IMR-90 (cell line): ENCODE data around the gene NRIP1. TPM values are rescaled to one million over a fixed set of nuclear protein-coding genes. Genes with fewer than 3 reads are reported as not detected.

ENCODE experiments used
- ATAC-seq: fragments of 200-7000 bp; cut with Tn5 transposase; 2 replicates; pipeline ENCODE4 v1.9.1; 2020; ENCODE audit warnings: low read depth, mild to moderate bottlenecking, moderate library complexity
- BruUV-seq: library from RNA; stranded (reverse); fragments of 400-500 nt; replicated peaks from 2 replicates; lab custom pipeline; 2021; lab: Mats Ljungman, UMichigan
- CTCF ChIA-PET: fragments of 300-600 bp; formaldehyde crosslinking; extraction: SDS; loops from one replicate; lab custom pipeline; 2021; ENCODE audit warnings: antibody characterized with exemption; lab: Yijun Ruan, JAX
- POLR2A ChIA-PET: fragments of 300-600 bp; sonication (Branson Sonifier 250); formaldehyde crosslinking; loops from one replicate; lab custom pipeline; 2022; ENCODE audit warnings: antibody characterized with exemption; ENCODE audit not compliant: unreplicated experiment; lab: Charles Lee
- DNase-seq: peaks from one replicate; pipeline ENCODE4 v3.0.0; 2013
- H2AFZ ChIP-seq: replicated peaks from 2 replicates; pipeline ENCODE3; 2013; ENCODE audit warnings: low read length, mild to moderate bottlenecking; ENCODE audit not compliant: poor library complexity
- H2AK5ac ChIP-seq: 2 replicates; pipeline ENCODE4 v1.6.1; 2013; ENCODE audit warnings: low read depth, low read length, inconsistent platforms
- H2AK9ac ChIP-seq: replicated peaks from 2 replicates; pipeline ENCODE3; 2013; ENCODE audit warnings: mild to moderate bottlenecking, low read depth, low read length, moderate library complexity; ENCODE audit not compliant: poor library complexity
- H2BK120ac ChIP-seq: 2 replicates; pipeline ENCODE4 v1.6.1; 2013; ENCODE audit warnings: low read depth, low read length, inconsistent platforms
- H2BK15ac ChIP-seq: 3 replicates; pipeline ENCODE4 v1.6.1; 2013; ENCODE audit warnings: low read depth, low read length, inconsistent platforms
- H2BK20ac ChIP-seq: 2 replicates; pipeline ENCODE4 v1.6.1; 2013; ENCODE audit warnings: low read depth, mild to moderate bottlenecking, inconsistent platforms, low read length, moderate library complexity
- H2BK5ac ChIP-seq: 2 replicates; pipeline ENCODE4 v1.6.1; 2013; ENCODE audit warnings: mild to moderate bottlenecking, low read depth, low read length, inconsistent platforms; ENCODE audit not compliant: poor library complexity, severe bottlenecking
- H3K14ac ChIP-seq: replicated peaks from 2 replicates; pipeline ENCODE4 v1.6.1; 2013; ENCODE audit warnings: low read depth, low read length, inconsistent platforms
- H3K18ac ChIP-seq: 2 replicates; pipeline ENCODE4 v1.6.1; 2013; ENCODE audit warnings: low read depth, low read length, control low read depth
- H3K23ac ChIP-seq: 2 replicates; pipeline ENCODE4 v1.6.1; 2013; ENCODE audit warnings: low read depth, low read length, inconsistent platforms
- H3K27ac ChIP-seq: 2 replicates; pipeline ENCODE4 v1.5.1; 2013; ENCODE audit warnings: mild to moderate bottlenecking, control low read depth, low read length; ENCODE audit not compliant: insufficient read depth
- H3K27me3 ChIP-seq: 2 replicates; pipeline ENCODE4 v1.6.1; 2013; ENCODE audit warnings: low read length; ENCODE audit not compliant: control insufficient read depth, insufficient read depth
- H3K36me3 ChIP-seq: 2 replicates; pipeline ENCODE4 v1.6.1; 2013; ENCODE audit warnings: low read length, mixed read lengths; ENCODE audit not compliant: control insufficient read depth, insufficient read depth
- H3K4ac ChIP-seq: 2 replicates; pipeline ENCODE4 v1.6.1; 2013; ENCODE audit warnings: low read depth, low read length, inconsistent platforms
- H3K4me1 ChIP-seq: 2 replicates; pipeline ENCODE4 v1.6.1; 2013; ENCODE audit warnings: low read length, mixed read lengths; ENCODE audit not compliant: control insufficient read depth, insufficient read depth
- H3K4me2 ChIP-seq: 2 replicates; pipeline ENCODE4 v1.6.1; 2013; ENCODE audit warnings: low read depth, mild to moderate bottlenecking, control low read depth, low read length, moderate library complexity
- H3K4me3 ChIP-seq: 2 replicates; pipeline ENCODE4 v1.5.1; 2013; ENCODE audit warnings: low read depth, mild to moderate bottlenecking, control low read depth, low read length, moderate library complexity; ENCODE audit not compliant: insufficient read depth
- H3K56ac ChIP-seq: 2 replicates; pipeline ENCODE4 v1.6.1; 2013; ENCODE audit warnings: low read length, inconsistent platforms; ENCODE audit not compliant: insufficient read depth; ENCODE audit errors: extremely low read depth
- H3K79me1 ChIP-seq, 2 experiments: 2 replicates each; pipeline ENCODE4 v1.6.1; 2013; ENCODE audit warnings: low read length in 2 of 2, inconsistent platforms in 1 of 2, low read depth in 1 of 2
- H3K9ac ChIP-seq: 2 replicates; pipeline ENCODE4 v1.6.1; 2013; ENCODE audit warnings: low read depth, low read length, control low read depth
- H3K9me1 ChIP-seq: 2 replicates; pipeline ENCODE4 v1.6.1; 2013; ENCODE audit warnings: low read length, inconsistent platforms; ENCODE audit not compliant: insufficient read depth
- H3K9me3 ChIP-seq: 2 replicates; pipeline ENCODE4 v1.6.1; 2013; ENCODE audit warnings: low read length; ENCODE audit not compliant: control insufficient read depth, insufficient read depth
- H4K20me1 ChIP-seq: 2 replicates; pipeline ENCODE4 v1.6.1; 2013; ENCODE audit warnings: low read length, inconsistent platforms; ENCODE audit not compliant: insufficient read depth
- H4K5ac ChIP-seq: 2 replicates; pipeline ENCODE4 v1.6.1; 2013; ENCODE audit warnings: mild to moderate bottlenecking, low read depth, low read length, control low read depth
- H4K8ac ChIP-seq, 2 experiments: 2 replicates each; pipeline ENCODE4 v1.6.1; 2013; ENCODE audit warnings: low read depth in 2 of 2, low read length in 2 of 2, control low read depth in 1 of 2, inconsistent platforms in 1 of 2
- H4K91ac ChIP-seq: 2 replicates; pipeline ENCODE4 v1.6.1; 2013; ENCODE audit warnings: low read depth, low read length, inconsistent platforms; ENCODE audit not compliant: insufficient read depth
- BHLHE40 ChIP-seq: fragments of 150-350 bp; IDR thresholded peaks from 2 replicates; pipeline ENCODE4 v1.6.1; 2016; ENCODE audit warnings: mild to moderate bottlenecking, low read depth, low read length
- CEBPB ChIP-seq: IDR thresholded peaks from 2 replicates; pipeline ENCODE4 v1.6.1; 2012; ENCODE audit warnings: low read depth, low read length, improper control_type of control experiment
- CHD1 ChIP-seq: IDR thresholded peaks from 2 replicates; pipeline ENCODE4 v1.6.1; 2012; ENCODE audit warnings: low read depth, low read length, improper control_type of control experiment
- CTCF ChIP-seq: conservative IDR thresholded peaks from 2 replicates; pipeline ENCODE4 v1.5.1; 2012; ENCODE audit warnings: mild to moderate bottlenecking, low read depth, low read length, improper control_type of control experiment
- MAFK ChIP-seq: IDR thresholded peaks from 2 replicates; pipeline ENCODE4 v1.6.1; 2012; ENCODE audit warnings: low read depth, low read length, improper control_type of control experiment
- MAZ ChIP-seq: IDR thresholded peaks from 2 replicates; pipeline ENCODE4 v1.6.1; 2012; ENCODE audit warnings: low read depth, mild to moderate bottlenecking, low read length, improper control_type of control experiment, moderate library complexity, borderline replicate concordance
- MXI1 ChIP-seq: IDR thresholded peaks from 2 replicates; pipeline ENCODE4 v1.6.1; 2012; ENCODE audit warnings: low read depth, mild to moderate bottlenecking, low read length, moderate library complexity, borderline replicate concordance
- POLR2A ChIP-seq: IDR thresholded peaks from 2 replicates; pipeline ENCODE4 v1.6.1; 2012; ENCODE audit warnings: mild to moderate bottlenecking, low read depth, low read length
- RAD21 ChIP-seq: IDR thresholded peaks from 2 replicates; pipeline ENCODE4 v1.6.1; 2012; ENCODE audit warnings: low read length, improper control_type of control experiment
- SMC3 ChIP-seq: fragments of 150-350 bp; IDR thresholded peaks from 2 replicates; pipeline ENCODE4 v1.6.1; 2016; ENCODE audit warnings: low read depth, mild to moderate bottlenecking, antibody characterized with exemption, low read length, moderate library complexity
- WGBS, 2 experiments: methylation state at CpG; one replicate each; pipeline versions ENCODE4 v1.1.5 to v1.1.7; 2013; ENCODE audit warnings: missing lambda C conversion rate in 2 of 2; ENCODE audit not compliant: insufficient read length in 1 of 2; ENCODE audit errors: extremely low coverage in 2 of 2; 5-methylcytosine and 5-hydroxymethylcytosine counted together
- dilution Hi-C: fragments of 300-500 bp; cut with HindIII; formaldehyde crosslinking; loops from one replicate; pipeline ENCODE4 v1.14.3; 2018; ENCODE audit warnings: low sequenced_read_pairs; ENCODE audit not compliant: unreplicated experiment
- in situ Hi-C: fragments of 300-500 bp; cut with MboI; formaldehyde crosslinking; loops from 3 replicates; pipeline ENCODE4 v1.14.3; 2019; ENCODE audit warnings: low sequenced_read_pairs, inconsistent platforms, mixed read lengths
- intact Hi-C: fragments of 100-400 bp; cut with micrococcal nuclease; formaldehyde crosslinking; loops from 2 replicates; pipeline ENCODE4 v1.10.0; 2022
- polyA plus RNA-seq, 3 experiments: library from polyadenylated mRNA; depleted of rRNA; stranded (reverse); fragments of >200 nt; gene quantifications; 2 replicates each; pipeline ENCODE4 v1.2.3, GENCODE V29; 2012; ENCODE audit warnings: low replicate concordance in 1 of 3
- total RNA-seq: library from RNA; depleted of rRNA; stranded (reverse); fragments of >200 nt; gene quantifications from 2 replicates; pipeline ENCODE4 v1.2.3, GENCODE V29; 2012

NRIP1 gene
- total and polyA plus RNA-seq, 2 of the 4 experiments (the other 2 are of a cell fraction), result 9.6 to 73.8 TPM

GRCh38 chr21:14977814-14978213, 87.0 kb downstream of the NRIP1 start:
- Histone ChIP-seq H3K4me1 (peaks cover 5% of the 10 kb centered on the region), H3K23ac (no peak overlapping the region), H3K9me1 (peaks cover 11% of the 10 kb centered on the region), H3K9me3 (no peaks in the 10 kb centered on the region), H3K79me1 (peaks cover 20 to 52% of the 10 kb centered on the region in 2 experiments), H2BK120ac (no peak overlapping the region), H2AK5ac (no peak overlapping the region), H3K4ac (no peak overlapping the region), H2BK5ac (no peak overlapping the region), H3K4me2 (no peak overlapping the region), H3K4me3 (no peak overlapping the region), H2BK15ac (no peak overlapping the region), H4K20me1 (peaks cover 4% of the 10 kb centered on the region; the same call in 1 of the 2 replicates), H2AFZ (no peak overlapping the region), H2AK9ac (no peak overlapping the region), H2BK20ac (no peak overlapping the region), H3K9ac (no peak overlapping the region), H4K91ac (no peak overlapping the region), H3K27me3 (no peaks in the 10 kb centered on the region), H3K14ac (no peak overlapping the region), H3K56ac (no peak overlapping the region), H3K36me3 (peaks cover 5% of the 10 kb centered on the region), H3K27ac (no peak overlapping the region), H3K18ac (no peak overlapping the region), H4K8ac (0 out of 4 replicates have a peak overlapping the region, but pooled peaks of 1 of the 2 experiments have one; percentile 15), H4K5ac (no peak overlapping the region)
- intact Hi-C loops, result no loop called here
- dilution Hi-C loops, result no loop called here
- WGBS, 2 experiments, result 100% methylated on average over 2 of the region's 5 CpGs; no CpG with 5 or more reads in 1 of the 2 experiments
- no peak for DNase-seq
- no TSS peak for BruUV-seq
- ChIA-PET CTCF (no interaction called here), POLR2A (no interaction called here)
- no peak for TF ChIP-seq CTCF
- TF ChIP-seq MAFK, result no peak
- no peak for TF ChIP-seq RAD21
- TF ChIP-seq CHD1, result no peak
- no peak for TF ChIP-seq MXI1
- TF ChIP-seq POLR2A, result no peak
- TF ChIP-seq CEBPB, result no peak
- no peak for TF ChIP-seq BHLHE40
- TF ChIP-seq SMC3, result no peak
- no peak for TF ChIP-seq MAZ
- in situ Hi-C loops, result no loop called here
- ATAC-seq, result no peak
